Globus pallidus (tissue), 1 donor: ENCODE results near the gene GAS2.
"Not testable (repeated sequence)": the region's sequence is repeated elsewhere in the genome, so short reads cannot be mapped to it uniquely, and the experiment has no call there.

Experiments
- DNase-seq: peaks from one replicate; pipeline ENCODE4 v3.0.0-alpha.2; 2015; ENCODE audit warnings: low spot score

GAS2 gene

GRCh38 chr11:22666325-22666687, at the start of gene GAS2:
Gene GAS2 (plus strand): TSS chr11:22666611. CDS start chr11:22674870, 8,259 bp downstream.
- DNase-seq = no peak

DNA sequence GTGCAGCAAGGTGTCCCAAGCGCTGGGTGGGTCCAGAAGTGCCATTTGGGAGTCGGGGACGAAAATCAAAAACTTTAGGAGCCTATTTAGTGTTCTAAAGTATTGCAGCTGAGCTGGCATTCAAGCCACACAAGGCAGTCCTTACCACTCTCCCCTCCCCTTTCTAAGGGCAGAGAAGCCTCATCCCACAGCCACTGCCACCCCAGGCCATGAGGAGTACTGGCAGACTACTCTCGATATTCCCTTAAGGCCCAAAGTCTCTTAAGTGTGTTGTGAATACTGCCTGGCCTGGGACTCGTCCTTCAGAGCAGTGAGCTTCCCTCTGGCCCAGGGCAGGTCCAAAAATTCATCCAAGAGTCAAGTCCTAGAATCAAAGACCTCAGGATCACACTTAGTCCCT, 48.5 kb upstream of the GAS2 start:
- no peak for DNase-seq

GRCh38 chr11:22624742-22625447, 41.5 kb upstream of the GAS2 start:
- peak; percentile 70 for DNase-seq

DNA sequence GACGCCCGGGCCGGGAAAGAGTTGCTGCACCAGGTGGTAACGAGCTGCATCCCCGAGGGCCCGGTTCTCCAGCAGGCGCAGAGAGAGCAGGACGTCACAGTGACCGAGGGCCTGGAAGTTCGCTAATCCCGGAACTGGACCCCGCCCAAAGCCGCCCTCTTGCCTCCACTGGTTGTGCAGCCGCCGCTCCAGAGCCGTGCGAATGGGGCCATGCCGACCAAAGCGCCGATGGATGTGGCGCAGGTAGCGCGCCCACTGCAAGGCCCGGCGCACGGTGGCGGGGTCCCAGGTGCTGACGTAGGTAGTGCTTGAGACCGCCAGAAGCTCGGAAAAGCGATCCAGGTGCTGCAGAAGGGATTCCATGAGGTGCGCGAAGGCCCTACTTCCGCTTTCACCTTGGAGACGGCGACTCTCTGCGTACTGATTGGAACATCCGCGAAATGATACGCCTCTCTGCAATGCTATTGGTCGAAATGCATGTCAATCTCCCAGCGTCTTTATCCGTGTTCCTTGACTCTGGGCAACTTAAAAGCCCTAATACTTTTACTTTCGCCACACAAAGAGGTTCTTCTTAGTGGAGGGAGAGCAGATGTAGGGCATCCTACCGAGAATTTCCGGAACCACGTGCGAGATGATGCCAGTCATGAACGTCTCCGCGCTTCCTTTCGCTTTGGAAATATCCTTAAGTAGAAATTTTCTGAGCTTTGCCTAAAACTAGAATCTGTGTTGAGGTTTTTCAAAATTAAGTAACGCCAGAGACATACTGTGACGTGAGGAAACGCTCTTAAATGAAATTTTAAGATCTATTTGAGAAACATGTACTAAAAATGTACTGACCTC, 40.7 kb upstream of the GAS2 start, which contains the start of gene FANCF:
TSS of gene FANCF (minus strand) at position 376 of the 840 bp plus-strand sequence. CDS start at position 363, 13 bp downstream.
- peak; percentile 96 for DNase-seq

DNA sequence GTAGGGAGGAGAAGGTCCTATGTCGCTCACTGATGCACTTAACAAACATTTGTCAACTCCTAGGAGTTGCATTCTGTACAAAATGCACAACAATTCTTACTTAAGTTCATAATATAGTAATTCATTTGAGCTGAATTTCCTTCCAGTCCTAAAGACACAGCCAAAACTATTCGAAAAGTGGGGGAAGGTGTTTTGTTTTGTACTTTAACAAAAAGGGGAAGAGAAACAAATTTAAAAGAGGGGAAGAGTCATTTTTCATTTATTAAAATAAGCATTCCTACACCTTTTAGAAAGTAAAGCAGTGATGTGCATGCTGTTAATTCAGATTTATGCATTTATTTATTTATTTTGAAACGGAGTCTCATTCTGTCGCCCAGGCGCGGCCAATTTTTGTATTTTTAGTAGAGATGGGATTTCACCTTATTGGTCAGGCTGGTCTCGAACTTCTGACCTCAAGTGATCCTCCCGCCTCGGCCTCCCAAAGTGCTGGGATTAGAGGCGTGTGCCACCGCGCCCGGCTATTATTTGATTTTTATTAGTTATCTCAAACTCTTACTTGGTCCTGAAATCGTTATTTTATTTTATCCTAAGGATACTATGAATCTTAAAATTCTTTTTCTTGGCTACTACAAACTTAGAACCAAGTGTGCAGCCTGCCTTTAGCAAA, 39.7 kb upstream of the GAS2 start:
- DNase-seq = peak; percentile 7

- DNase-seq = no peak
Observed at GRCh38 chr11:22627421-22627820, 39.0 kb upstream of the GAS2 start.

DNA sequence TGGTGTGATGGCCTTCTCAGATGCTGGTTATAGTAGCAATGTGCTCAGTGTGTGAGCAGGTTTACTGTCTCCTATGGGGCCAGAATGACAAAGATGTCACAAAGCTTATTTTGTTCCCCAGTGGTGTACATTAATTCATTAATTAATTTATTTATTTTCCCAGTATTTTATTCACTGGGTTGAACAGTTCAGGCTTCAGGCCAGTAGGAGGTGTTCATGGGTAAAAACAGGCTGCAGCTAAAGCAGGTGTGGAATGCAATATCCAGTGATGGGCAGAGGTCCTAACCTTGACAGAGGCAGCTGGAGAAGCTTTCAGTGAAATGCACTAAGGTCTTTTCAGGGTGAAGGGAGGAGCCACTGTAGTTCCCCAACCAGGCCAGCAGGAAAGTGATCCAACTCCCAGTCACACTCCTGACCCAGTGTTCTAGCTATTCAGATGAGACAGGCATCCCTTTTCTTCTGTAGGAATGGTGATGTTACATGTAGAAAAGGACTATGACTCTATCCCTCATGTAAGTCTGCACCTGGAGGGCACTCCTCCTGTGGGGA, 33.0 kb upstream of the GAS2 start:
- DNase-seq = no peak

- no peak for DNase-seq
Observed at GRCh38 chr11:22634897-22635629, 31.3 kb upstream of the GAS2 start.

- no peak for DNase-seq
Observed at GRCh38 chr11:22635689-22636088, 30.7 kb upstream of the GAS2 start.

DNA sequence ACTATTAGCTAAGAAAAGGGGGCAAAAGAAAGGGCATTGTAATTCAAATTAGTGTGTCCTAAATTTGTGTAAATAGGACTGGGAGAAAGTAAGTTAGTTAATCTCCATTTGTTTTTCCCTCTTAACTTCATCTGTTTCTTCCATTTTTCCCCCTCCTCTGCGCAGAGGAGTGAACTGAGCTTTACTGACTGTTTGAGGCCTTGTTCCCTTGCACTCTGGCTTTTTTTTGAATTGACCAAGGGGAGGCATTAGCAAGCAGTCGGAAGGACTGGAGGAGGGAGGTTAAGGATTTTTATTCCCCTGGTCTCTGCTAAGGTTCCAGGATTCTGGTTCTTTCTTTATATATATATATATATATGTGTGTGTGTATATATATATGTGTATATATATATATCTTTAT, 25.5 kb upstream of the GAS2 start:
- DNase-seq = no peak

DNA sequence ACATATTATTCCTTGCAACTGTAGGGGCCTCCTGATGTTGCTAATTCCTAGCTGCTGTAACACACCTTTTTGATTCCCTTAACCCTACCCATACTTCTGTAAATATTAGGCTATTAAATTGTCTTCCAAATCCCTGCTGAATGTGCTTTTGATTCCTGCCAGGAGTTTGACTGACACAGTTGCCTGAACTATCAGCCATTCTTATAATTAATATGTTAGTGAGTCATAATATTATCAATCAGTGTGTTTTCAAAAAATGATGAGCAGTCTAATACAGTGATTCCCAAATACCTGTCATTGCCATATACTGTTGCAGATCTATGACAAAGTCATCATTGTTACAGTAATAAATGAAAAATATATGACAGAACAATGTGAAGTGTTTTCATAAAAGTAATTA, 24.9 kb upstream of the GAS2 start:
- no peak for DNase-seq

DNA sequence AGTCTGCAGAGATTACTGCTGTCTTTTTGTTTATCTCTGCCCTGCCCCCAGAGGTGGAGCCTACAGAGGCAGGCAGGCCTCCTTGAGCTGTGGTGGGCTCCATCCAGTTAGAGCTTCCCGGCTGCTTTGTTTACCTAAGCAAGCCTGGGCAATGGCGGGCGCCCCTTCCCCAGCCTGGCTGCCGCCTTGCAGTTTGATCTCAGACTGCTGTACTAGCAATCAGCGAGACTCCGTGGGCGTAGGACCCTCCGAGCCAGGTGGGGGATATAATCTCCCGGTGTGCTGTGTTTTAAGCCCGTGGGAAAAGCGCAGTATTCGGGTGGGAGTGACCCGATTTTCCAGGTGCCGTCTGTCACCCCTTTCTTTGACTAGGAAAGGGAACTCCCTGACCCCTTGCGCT, 14.1 kb upstream of the GAS2 start:
- not testable (repeated sequence) for DNase-seq

DNA sequence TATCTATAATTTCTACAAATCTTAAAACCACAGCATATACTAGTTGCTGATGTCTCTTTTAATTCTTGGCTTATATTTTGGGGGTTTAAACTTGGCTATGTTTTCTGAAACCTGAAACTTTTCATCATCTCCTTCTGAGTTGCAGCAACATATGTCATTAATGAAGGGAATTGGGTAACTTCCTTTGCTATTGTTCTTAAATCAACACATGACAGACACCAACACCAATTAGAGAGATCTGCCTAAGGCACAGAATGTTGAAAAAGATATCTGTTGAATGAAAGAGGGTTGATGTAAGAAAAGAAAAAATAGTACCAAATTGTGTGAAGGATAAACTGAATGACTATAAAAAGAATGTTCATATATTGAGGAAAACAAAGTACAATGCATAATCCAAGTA, 10.3 kb upstream of the GAS2 start:
- no peak for DNase-seq

DNA sequence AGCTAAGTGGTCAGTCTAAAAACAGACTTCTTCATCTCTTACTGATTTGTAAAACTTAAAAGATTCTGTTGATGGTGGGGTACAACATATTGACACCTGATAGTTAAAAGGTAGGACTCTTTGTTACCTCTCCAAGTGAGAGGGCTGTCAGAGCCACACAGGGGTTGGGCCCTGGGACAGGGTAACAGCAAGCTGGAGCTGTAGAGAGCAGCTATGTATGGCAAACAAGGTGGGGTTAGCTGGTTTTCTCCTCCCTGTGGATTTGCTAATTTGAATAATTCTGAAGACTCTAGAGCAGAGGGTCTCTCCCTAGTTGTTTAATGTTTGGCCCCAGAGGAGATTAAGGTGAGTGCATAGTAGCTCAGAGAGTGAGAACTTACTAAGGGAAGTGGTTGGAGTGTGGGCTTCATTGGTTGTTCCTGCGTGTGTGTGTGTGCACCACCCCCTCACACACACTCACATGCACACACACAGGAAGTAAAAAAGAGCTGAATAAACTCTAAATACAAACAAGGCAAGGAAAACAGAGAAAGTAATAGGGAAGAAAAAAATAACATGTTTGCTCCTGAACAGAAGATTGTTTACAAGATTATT, 9.2 kb upstream of the GAS2 start:
- DNase-seq = no peak

- DNase-seq = no peak
Observed at GRCh38 chr11:22659783-22660182, 6.6 kb upstream of the GAS2 start.

DNA sequence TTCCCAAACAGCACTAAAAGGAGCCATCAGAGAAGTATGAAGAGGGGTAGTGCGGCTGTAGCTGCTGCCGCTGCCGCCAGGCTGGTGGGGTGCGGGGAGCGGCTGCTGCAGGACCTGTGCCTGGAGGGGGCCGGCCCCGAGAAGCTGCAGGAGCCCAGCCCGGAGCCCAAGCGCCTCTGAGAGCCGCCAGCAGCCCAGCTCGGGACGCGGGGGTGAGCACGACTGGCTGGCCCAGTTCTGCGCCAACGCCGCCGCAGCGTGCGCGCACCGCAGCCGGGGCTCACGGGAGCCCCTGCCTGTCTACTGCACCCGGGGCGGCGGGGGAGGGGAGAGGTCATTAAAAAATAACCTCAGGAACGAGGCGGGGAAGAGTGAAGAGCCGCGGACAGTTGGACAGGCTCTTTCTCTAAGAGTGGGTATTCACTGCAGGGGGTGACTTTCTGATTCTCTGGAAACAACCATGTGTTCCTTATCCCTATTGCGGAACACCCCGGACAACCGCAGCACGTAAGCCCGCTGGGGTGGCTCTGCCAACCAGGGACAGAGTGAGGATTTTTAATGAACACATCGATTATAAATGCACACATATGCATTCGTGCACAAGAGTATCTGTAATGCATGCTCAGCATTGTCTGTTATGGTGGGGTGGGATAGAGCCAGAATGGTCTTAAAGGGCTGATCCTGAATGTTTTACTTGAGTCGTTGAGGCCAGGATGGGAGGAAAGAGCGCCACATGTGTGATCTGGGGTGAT, 453 bp downstream of the GAS2 start:
- DNase-seq = peak; percentile 45

DNA sequence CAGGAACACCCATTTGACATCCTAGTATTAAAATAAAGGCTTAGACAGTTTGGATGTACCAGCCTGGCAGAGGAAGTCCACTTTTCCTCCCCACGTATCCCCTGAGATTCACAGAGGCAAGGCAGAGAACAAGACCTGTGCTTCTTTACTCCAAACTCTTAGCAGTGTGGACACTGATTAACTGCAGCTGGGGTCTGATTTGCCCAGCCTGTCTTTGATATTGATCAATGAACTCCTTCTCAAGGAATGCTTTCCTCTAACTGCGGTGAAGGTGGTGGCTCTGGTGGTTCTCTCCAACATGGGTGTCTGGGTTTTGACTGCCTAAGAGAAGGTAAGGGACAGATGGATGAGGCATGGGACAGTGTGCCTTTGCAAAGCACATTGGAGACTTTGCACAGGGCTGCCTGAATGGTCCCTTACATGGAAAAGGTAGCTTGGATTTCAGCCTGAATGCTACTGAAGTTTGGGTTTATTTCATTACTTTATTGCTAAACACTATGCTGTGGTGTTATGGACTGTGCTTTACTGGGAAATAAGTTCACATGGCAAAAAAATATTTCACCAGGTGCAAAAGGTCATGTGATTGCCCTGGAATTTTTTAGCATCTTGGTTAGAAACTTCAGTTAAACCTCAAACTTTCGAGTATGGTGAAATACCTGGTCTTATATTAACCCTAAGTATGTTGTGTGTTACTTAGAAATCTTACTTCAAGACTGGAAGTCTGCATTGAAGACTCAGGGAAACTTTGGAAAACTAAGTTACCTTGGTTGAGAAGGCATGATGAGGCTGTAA, 1.8 kb downstream of the GAS2 start:
- no peak for DNase-seq

GRCh38 chr11:22669368-22669767, 3.0 kb downstream of the GAS2 start:
- DNase-seq = no peak

DNA sequence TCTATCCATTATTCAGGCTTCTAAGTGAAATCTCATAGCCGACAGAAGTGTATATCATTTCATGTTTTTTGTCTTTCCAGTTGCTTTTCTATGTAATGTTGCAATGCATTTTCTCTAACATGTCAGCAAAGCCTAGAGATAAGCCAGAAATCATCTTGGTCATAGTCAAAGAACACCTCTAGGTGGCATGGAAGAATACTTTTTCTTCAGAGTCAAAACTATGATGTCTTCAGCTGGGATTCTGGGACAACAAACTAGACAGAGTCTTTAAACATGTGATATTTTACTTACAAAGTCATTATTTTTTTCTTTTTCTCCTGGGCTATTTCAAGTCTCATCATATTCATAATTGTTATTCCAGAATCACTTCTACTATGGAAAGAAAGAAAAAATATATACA, 4.4 kb downstream of the GAS2 start:
- DNase-seq = peak; percentile 47

DNA sequence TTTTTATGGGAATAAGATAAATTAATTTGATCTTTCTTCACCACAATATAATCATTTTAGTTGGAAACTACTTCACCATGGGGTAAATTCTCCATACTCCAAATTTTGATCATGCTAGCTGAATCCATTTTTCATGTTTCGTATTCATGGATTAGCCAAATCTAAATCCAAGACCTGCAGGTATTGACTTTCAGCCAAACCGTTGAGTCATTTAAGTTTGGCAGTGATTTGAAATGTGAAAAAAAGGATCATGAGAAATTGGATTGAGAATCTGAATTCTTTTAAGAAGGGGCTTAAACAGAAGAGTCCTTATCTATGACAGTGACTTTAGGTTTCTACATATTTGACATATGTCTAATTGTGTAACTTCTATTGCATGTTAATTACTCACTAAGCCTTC, 5.3 kb downstream of the GAS2 start:
- no peak for DNase-seq
